Tibial artery (tissue), 4 donors: ENCODE results near the gene TANK.

Source experiments
- DNase-seq, 2 donors: peaks; one replicate each; pipeline ENCODE4 v3.0.0-alpha.2; 2019
- H3K27ac ChIP-seq, 2 donors: fragments of 200-600 bp; sonication (generic) in 1 of 2; 1 replicate in 1 of 2; 2 replicates in 1 of 2; pipeline ENCODE4 v1.5.1; 2018 to 2019; ENCODE audit warnings: mild to moderate bottlenecking in 1 of 2
- H3K27me3 ChIP-seq, 2 donors: fragments of 200-600 bp; sonication (generic) in 1 of 2; one replicate each; pipeline versions ENCODE4 v1.5.1 to v1.6.0; 2016 to 2019
- H3K36me3 ChIP-seq, 3 donors: fragments of 200-600 bp; sonication (generic) in 2 of 3; one replicate each; pipeline ENCODE4 v1.5.1; 2016 to 2019; ENCODE audit warnings: mild to moderate bottlenecking in 2 of 3
- H3K4me1 ChIP-seq, 4 donors: fragments of 200-600 bp; sonication (generic) in 2 of 4; 1 replicate in 3 of 4; 2 replicates in 1 of 4; pipeline ENCODE4 v1.5.1; 2016 to 2019
- H3K4me3 ChIP-seq, 2 donors: fragments of 200-600 bp; sonication (generic) in 1 of 2; 1 replicate in 1 of 2; 2 replicates in 1 of 2; pipeline ENCODE4 v1.5.1; 2018 to 2019; ENCODE audit warnings: mild to moderate bottlenecking in 2 of 2
- H3K9me3 ChIP-seq, 3 donors: fragments of 200-600 bp; sonication (generic) in 1 of 3; one replicate each; pipeline ENCODE4 v1.5.1; 2016 to 2019
- CTCF ChIP-seq, 2 experiments: fragments of 200-600 bp in 1 of 2; fragments of 450-650 bp in 1 of 2; IDR thresholded peaks; one replicate each; pipeline ENCODE4 v1.5.1; 2017 to 2019; ENCODE audit warnings: antibody characterized with exemption in 2 of 2, mild to moderate bottlenecking in 1 of 2, moderate library complexity in 1 of 2
- intact Hi-C: fragments of 100-400 bp; cut with DNase I; formaldehyde crosslinking; loops from one replicate; pipeline ENCODE4 v1.15.0; 2023; ENCODE audit warnings: low total_unique reads

Gene TANK

GRCh38 chr2:161170958-161171932, 11.0 kb downstream of the TANK start:
- H3K4me1 ChIP-seq, result peaks cover 0 to 44% (median 11%) of the 10 kb centered on the region in 4 donors
- H3K4me3 ChIP-seq, result no peak overlapping the region
- intact Hi-C loops, result no loop called here
- no peaks in the 10 kb centered on the region for H3K27me3 ChIP-seq
- no peak for DNase-seq
- H3K36me3 ChIP-seq, result peaks cover 0 to 7% (median 6%) of the 10 kb centered on the region in 3 donors
- no peak for TF ChIP-seq CTCF (IDR thresholded peaks at IDR 0.05)
- H3K27ac ChIP-seq, result no peak overlapping the region
- H3K9me3 ChIP-seq, result no peaks in the 10 kb centered on the region

- no peaks in the 10 kb centered on the region for H3K36me3 ChIP-seq
- peaks cover 0 to 38% (median 7%) of the 10 kb centered on the region in 4 donors for H3K4me1 ChIP-seq
- no peaks in the 10 kb centered on the region for H3K9me3 ChIP-seq
- no peaks in the 10 kb centered on the region for H3K27me3 ChIP-seq
- H3K27ac ChIP-seq, result no peak overlapping the region
- intact Hi-C loops, result no loop called here
- no peak overlapping the region for H3K4me3 ChIP-seq
- DNase-seq, result no peak
- no peak for TF ChIP-seq CTCF (IDR thresholded peaks at IDR 0.05)
These were observed 12.8 kb downstream of the TANK start for GRCh38 chr2:161172901-161173540.

- TF ChIP-seq CTCF (IDR thresholded peaks at IDR 0.05), result no peak
- Histone ChIP-seq H3K36me3 (no peaks in the 10 kb centered on the region), H3K9me3 (no peaks in the 10 kb centered on the region), H3K27ac (no peak overlapping the region), H3K27me3 (no peaks in the 10 kb centered on the region), H3K4me3 (no peak overlapping the region), H3K4me1 (peaks cover 0 to 32% (median 7%) of the 10 kb centered on the region in 4 donors)
- no peak for DNase-seq
- intact Hi-C loops, result no loop called here
These were observed 13.4 kb downstream of the TANK start for GRCh38 chr2:161173541-161174194.

GRCh38 chr2:161177969-161178368, 17.7 kb downstream of the TANK start:
- H3K4me3 ChIP-seq, result no peak overlapping the region
- TF ChIP-seq CTCF (IDR thresholded peaks at IDR 0.05), result no peak
- no peaks in the 10 kb centered on the region for H3K9me3 ChIP-seq
- intact Hi-C loops, result no loop called here
- H3K4me1 ChIP-seq, result no peaks in the 10 kb centered on the region
- H3K36me3 ChIP-seq, result peaks cover 28 to 36% (median 32%) of the 10 kb centered on the region in 3 donors
- no peak for DNase-seq
- no peaks in the 10 kb centered on the region for H3K27me3 ChIP-seq
- no peak overlapping the region for H3K27ac ChIP-seq

- Histone ChIP-seq H3K27ac (no peak overlapping the region), H3K4me1 (no peaks in the 10 kb centered on the region), H3K9me3 (no peaks in the 10 kb centered on the region), H3K36me3 (peaks cover 28 to 43% (median 37%) of the 10 kb centered on the region in 3 donors), H3K27me3 (no peaks in the 10 kb centered on the region), H3K4me3 (no peak overlapping the region)
- no peak for DNase-seq
- intact Hi-C loops, result no loop called here
- no peak for TF ChIP-seq CTCF (IDR thresholded peaks at IDR 0.05)
These were observed 18.5 kb downstream of the TANK start for GRCh38 chr2:161178756-161179155.
